ENCODE data around the gene ARMS2. TPM values are rescaled to one million over a fixed set of nuclear protein-coding genes. Genes with fewer than 3 reads are reported as not detected.

ARMS2 gene
- total and polyA plus RNA-seq, 2 of the 13 experiments (the other 11 are each of a cell fraction or from before 2014, with no cell fraction given), result not detected

- FAIRE-seq (no peak), ATAC-seq (no peak), DNase-seq (ENCODE audit: low spot score) (no peak)
- H3K4me3 ChIP-seq (replicated peaks in 1 of 3; ENCODE audit: insufficient read depth in 1 of 3, low read depth in 2 of 3, low read length in 3 of 3), result no peak overlapping the region
- no peaks in the 10 kb centered on the region for H4K20me1 ChIP-seq (ENCODE audit: insufficient read depth, low read length)
- no peaks in the 10 kb centered on the region for H3K4me1 ChIP-seq (ENCODE audit: insufficient read depth, low read length)
- in situ Hi-C loops (cut with HindIII; ENCODE audit: extremely low pct_ligation_motif_present, low pct_unique_long_range_greater_than_20kb), result no loop called here
- no peak overlapping the region for H2AFZ ChIP-seq (ENCODE audit: low read length)
- peaks cover 2 to 53% of the 10 kb centered on the region in 2 experiments for H3K27me3 ChIP-seq (ENCODE audit: control insufficient read depth in 1 of 2, insufficient read depth in 2 of 2, low read length in 2 of 2)
- intact Hi-C loops (cut with micrococcal nuclease; ENCODE audit: unreplicated experiment), result no loop called here
- no peak overlapping the region for H3K27ac ChIP-seq (ENCODE audit: extremely low read length, insufficient read depth, low read length)
- no peaks in the 10 kb centered on the region for H3K79me2 ChIP-seq (ENCODE audit: insufficient read depth, low read length)
- WGBS (ENCODE audit: low lambda C conversion rate), result 30% methylated on average over 3 of the region's 3 CpGs
- no peak overlapping the region for H3K4me2 ChIP-seq (ENCODE audit: low read depth, low read length)
- ChIA-PET CTCF (ENCODE audit: low intra/inter-chr PET ratio, low total read pairs) (no interaction called here), POLR2A (no interaction called here)
- H3K9me3 ChIP-seq (ENCODE audit: low read length), result no peaks in the 10 kb centered on the region
- TF ChIP-seq JUN (CRISPR knock-in tag; IDR thresholded peaks at IDR 0.05), result no peak
- no peak for TF ChIP-seq ZNF124 (CRISPR knock-in tag; IDR thresholded peaks at IDR 0.05)
- no peak for TF ChIP-seq AHDC1 (CRISPR knock-in tag; IDR thresholded peaks at IDR 0.05; ENCODE audit: borderline replicate concordance)
- no peak for TF ChIP-seq FUBP1 (CRISPR knock-in tag; IDR thresholded peaks at IDR 0.05; ENCODE audit: borderline replicate concordance)
- TF ChIP-seq ATF7-NPFF (CRISPR knock-in tag; IDR thresholded peaks at IDR 0.05; ENCODE audit: low read depth), result no peak
- TF ChIP-seq MIER2 (CRISPR knock-in tag; IDR thresholded peaks at IDR 0.05), result no peak
- TF ChIP-seq ZNF451 (CRISPR knock-in tag; IDR thresholded peaks at IDR 0.05), result no peak
- TF ChIP-seq ATM (IDR thresholded peaks at IDR 0.05; ENCODE audit: borderline replicate concordance), result no peak
- no peak for TF ChIP-seq CREBL2 (CRISPR knock-in tag; IDR thresholded peaks at IDR 0.05; ENCODE audit: borderline replicate concordance)
- no peak for TF ChIP-seq HOXA3 (CRISPR knock-in tag; IDR thresholded peaks at IDR 0.05)
- TF ChIP-seq ZNF549 (CRISPR knock-in tag; IDR thresholded peaks at IDR 0.05), result no peak
- no peak for TF ChIP-seq KMT2B (CRISPR knock-in tag; IDR thresholded peaks at IDR 0.05)
- TF ChIP-seq ARNT2 (CRISPR knock-in tag; IDR thresholded peaks at IDR 0.05; ENCODE audit: low read depth), result no peak
- no peak for TF ChIP-seq ZNF724P (CRISPR knock-in tag; IDR thresholded peaks at IDR 0.05; ENCODE audit: borderline replicate concordance)
- no peak for TF ChIP-seq ZNF441 (CRISPR knock-in tag; IDR thresholded peaks at IDR 0.05; ENCODE audit: borderline replicate concordance)
- no peak for TF ChIP-seq ZNF18 (CRISPR knock-in tag; IDR thresholded peaks at IDR 0.05; ENCODE audit: insufficient replicate concordance)
- BruUV-seq (replicated peaks), result no TSS peak
- no peaks in the 10 kb centered on the region for H3K36me3 ChIP-seq (replicated peaks in 1 of 2; ENCODE audit: control insufficient read depth in 1 of 2, insufficient read depth in 2 of 2, low read length in 2 of 2)
- H3K9ac ChIP-seq (ENCODE audit: insufficient read depth, low read depth, low read length), result no peak overlapping the region
Observed at GRCh38 chr10:122454071-122454470, 382 bp upstream of the ARMS2 start.

All from HepG2 (cell line).